ENCODE data around the gene ZNF746. TPM values are rescaled to one million over a fixed set of nuclear protein-coding genes. Genes with fewer than 3 reads are reported as not detected.

ZNF746 gene
- total and polyA plus RNA-seq, 9 of the 15 experiments (the other 6 are each of a cell fraction or from before 2014, with no cell fraction given): 1.7 to 31.6 (median 13.3) TPM

DNA sequence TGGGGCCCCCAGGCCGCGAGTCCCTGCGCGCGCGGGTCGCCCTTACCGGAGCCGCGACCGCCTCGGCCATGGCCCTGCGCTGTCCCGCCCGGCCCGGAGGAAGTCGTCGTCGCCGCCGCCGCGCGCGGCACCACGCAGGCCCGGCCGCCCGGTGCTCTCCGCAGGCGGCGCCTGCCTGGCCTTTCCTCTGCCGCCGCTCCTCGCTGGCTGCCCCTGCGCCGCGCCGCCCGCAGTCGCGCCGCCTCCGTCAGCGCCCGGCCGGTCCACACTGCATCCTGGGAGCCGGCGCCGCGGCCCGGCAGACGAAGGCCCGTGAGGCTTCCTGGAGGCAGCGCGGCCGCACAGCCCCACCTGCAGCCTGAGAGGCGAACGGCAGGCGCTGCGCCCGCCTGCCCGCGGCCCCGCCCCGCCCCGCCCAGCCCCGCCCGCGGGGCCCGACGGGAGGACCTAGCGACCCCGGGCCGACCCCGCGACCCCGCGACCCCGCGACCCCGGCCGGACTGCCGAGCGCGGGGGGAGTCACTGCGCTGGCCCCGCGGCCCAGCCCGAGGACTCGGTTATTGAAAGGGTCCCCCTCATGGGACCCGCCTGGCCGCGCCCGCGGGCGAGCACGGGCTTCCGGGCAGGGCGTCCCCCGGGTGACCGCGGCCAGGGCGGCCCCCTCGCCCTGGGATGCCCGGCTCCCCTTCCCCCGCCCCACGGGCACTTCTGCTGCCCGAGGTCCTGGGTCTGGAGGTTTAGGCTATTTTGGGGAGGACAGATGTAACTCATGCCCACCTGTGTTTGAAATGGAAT, at the start of gene ZNF746 (continued):
- TF ChIP-seq, protein P1, sequence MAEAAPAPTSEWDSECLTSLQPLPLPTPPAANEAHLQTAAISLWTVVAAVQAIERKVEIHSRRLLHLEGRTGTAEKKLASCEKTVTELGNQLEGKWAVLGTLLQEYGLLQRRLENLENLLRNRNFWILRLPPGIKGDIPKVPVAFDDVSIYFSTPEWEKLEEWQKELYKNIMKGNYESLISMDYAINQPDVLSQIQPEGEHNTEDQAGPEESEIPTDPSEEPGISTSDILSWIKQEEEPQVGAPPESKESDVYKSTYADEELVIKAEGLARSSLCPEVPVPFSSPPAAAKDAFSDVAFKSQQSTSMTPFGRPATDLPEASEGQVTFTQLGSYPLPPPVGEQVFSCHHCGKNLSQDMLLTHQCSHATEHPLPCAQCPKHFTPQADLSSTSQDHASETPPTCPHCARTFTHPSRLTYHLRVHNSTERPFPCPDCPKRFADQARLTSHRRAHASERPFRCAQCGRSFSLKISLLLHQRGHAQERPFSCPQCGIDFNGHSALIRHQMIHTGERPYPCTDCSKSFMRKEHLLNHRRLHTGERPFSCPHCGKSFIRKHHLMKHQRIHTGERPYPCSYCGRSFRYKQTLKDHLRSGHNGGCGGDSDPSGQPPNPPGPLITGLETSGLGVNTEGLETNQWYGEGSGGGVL (CRISPR knock-in tag; IDR thresholded peaks at IDR 0.05): no peak
- TF ChIP-seq ZNF239 (CRISPR knock-in tag; IDR thresholded peaks at IDR 0.05) (no peak), BRD9 (IDR thresholded peaks at IDR 0.05; ENCODE audit: low read depth, partially characterized antibody) (no peak), POLR2B (IDR thresholded peaks at IDR 0.05; ENCODE audit: low read depth, partially characterized antibody) (no peak), ZNF124 (CRISPR knock-in tag; IDR thresholded peaks at IDR 0.05) (no peak), PHF21A (IDR thresholded peaks at IDR 0.05; ENCODE audit: borderline replicate concordance, low read depth) (no peak), POLR2G (IDR thresholded peaks at IDR 0.05; ENCODE audit: low read depth, low read length) (peak; percentile 87)
- TF ChIP-seq, protein P2, sequence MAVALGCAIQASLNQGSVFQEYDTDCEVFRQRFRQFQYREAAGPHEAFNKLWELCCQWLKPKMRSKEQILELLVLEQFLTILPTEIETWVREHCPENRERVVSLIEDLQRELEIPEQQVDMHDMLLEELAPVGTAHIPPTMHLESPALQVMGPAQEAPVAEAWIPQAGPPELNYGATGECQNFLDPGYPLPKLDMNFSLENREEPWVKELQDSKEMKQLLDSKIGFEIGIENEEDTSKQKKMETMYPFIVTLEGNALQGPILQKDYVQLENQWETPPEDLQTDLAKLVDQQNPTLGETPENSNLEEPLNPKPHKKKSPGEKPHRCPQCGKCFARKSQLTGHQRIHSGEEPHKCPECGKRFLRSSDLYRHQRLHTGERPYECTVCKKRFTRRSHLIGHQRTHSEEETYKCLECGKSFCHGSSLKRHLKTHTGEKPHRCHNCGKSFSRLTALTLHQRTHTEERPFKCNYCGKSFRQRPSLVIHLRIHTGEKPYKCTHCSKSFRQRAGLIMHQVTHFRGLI (CRISPR knock-in tag; IDR thresholded peaks at IDR 0.05): no peak
- TF ChIP-seq, protein P3, sequence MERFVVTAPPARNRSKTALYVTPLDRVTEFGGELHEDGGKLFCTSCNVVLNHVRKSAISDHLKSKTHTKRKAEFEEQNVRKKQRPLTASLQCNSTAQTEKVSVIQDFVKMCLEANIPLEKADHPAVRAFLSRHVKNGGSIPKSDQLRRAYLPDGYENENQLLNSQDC (CRISPR knock-in tag; IDR thresholded peaks at IDR 0.05): no peak
- TF ChIP-seq, protein P4, sequence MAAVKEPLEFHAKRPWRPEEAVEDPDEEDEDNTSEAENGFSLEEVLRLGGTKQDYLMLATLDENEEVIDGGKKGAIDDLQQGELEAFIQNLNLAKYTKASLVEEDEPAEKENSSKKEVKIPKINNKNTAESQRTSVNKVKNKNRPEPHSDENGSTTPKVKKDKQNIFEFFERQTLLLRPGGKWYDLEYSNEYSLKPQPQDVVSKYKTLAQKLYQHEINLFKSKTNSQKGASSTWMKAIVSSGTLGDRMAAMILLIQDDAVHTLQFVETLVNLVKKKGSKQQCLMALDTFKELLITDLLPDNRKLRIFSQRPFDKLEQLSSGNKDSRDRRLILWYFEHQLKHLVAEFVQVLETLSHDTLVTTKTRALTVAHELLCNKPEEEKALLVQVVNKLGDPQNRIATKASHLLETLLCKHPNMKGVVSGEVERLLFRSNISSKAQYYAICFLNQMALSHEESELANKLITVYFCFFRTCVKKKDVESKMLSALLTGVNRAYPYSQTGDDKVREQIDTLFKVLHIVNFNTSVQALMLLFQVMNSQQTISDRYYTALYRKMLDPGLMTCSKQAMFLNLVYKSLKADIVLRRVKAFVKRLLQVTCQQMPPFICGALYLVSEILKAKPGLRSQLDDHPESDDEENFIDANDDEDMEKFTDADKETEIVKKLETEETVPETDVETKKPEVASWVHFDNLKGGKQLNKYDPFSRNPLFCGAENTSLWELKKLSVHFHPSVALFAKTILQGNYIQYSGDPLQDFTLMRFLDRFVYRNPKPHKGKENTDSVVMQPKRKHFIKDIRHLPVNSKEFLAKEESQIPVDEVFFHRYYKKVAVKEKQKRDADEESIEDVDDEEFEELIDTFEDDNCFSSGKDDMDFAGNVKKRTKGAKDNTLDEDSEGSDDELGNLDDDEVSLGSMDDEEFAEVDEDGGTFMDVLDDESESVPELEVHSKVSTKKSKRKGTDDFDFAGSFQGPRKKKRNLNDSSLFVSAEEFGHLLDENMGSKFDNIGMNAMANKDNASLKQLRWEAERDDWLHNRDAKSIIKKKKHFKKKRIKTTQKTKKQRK (IDR thresholded peaks at IDR 0.05; ENCODE audit: borderline replicate concordance, low read depth, low read length): no peak
- TF ChIP-seq, protein P5, sequence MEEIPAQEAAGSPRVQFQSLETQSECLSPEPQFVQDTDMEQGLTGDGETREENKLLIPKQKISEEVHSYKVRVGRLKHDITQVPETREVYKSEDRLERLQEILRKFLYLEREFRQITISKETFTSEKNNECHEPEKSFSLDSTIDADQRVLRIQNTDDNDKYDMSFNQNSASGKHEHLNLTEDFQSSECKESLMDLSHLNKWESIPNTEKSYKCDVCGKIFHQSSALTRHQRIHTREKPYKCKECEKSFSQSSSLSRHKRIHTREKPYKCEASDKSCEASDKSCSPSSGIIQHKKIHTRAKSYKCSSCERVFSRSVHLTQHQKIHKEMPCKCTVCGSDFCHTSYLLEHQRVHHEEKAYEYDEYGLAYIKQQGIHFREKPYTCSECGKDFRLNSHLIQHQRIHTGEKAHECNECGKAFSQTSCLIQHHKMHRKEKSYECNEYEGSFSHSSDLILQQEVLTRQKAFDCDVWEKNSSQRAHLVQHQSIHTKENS (CRISPR knock-in tag; IDR thresholded peaks at IDR 0.05): no peak
- TF ChIP-seq, protein P6, sequence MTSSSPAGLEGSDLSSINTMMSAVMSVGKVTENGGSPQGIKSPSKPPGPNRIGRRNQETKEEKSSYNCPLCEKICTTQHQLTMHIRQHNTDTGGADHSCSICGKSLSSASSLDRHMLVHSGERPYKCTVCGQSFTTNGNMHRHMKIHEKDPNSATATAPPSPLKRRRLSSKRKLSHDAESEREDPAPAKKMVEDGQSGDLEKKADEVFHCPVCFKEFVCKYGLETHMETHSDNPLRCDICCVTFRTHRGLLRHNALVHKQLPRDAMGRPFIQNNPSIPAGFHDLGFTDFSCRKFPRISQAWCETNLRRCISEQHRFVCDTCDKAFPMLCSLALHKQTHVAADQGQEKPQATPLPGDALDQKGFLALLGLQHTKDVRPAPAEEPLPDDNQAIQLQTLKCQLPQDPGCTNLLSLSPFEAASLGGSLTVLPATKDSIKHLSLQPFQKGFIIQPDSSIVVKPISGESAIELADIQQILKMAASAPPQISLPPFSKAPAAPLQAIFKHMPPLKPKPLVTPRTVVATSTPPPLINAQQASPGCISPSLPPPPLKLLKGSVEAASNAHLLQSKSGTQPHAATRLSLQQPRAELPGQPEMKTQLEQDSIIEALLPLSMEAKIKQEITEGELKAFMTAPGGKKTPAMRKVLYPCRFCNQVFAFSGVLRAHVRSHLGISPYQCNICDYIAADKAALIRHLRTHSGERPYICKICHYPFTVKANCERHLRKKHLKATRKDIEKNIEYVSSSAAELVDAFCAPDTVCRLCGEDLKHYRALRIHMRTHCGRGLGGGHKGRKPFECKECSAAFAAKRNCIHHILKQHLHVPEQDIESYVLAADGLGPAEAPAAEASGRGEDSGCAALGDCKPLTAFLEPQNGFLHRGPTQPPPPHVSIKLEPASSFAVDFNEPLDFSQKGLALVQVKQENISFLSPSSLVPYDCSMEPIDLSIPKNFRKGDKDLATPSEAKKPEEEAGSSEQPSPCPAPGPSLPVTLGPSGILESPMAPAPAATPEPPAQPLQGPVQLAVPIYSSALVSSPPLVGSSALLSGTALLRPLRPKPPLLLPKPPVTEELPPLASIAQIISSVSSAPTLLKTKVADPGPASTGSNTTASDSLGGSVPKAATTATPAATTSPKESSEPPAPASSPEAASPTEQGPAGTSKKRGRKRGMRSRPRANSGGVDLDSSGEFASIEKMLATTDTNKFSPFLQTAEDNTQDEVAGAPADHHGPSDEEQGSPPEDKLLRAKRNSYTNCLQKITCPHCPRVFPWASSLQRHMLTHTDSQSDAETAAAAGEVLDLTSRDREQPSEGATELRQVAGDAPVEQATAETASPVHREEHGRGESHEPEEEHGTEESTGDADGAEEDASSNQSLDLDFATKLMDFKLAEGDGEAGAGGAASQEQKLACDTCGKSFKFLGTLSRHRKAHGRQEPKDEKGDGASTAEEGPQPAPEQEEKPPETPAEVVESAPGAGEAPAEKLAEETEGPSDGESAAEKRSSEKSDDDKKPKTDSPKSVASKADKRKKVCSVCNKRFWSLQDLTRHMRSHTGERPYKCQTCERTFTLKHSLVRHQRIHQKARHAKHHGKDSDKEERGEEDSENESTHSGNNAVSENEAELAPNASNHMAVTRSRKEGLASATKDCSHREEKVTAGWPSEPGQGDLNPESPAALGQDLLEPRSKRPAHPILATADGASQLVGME (CRISPR knock-in tag; IDR thresholded peaks at IDR 0.05): 0 out of 2 replicates have a peak, but pooled peaks have one; percentile 18

All from K562 (cell line).